SK-N-SH treated with all-trans-retinoic acid at 6 μM for 48 hours (cell line): ENCODE results near the gene UCP2.

Experiments used
- ATAC-seq: fragments of 200-7000 bp; cut with Tn5 transposase; 3 replicates; pipeline ENCODE4 v1.9.1; 2020; ENCODE audit warnings: mild to moderate bottlenecking, moderate library complexity
- ARNTL ChIP-seq: fragments of 450-650 bp; formaldehyde crosslinking; IDR thresholded peaks from 2 replicates; pipeline ENCODE4 v1.5.0; 2020; ENCODE audit warnings: low read depth, mild to moderate bottlenecking, moderate library complexity, borderline replicate concordance
- CREB5 ChIP-seq: fragments of 250-450 bp; sonication (Bioruptor Pico); IDR thresholded peaks from 2 replicates; pipeline ENCODE4 v1.5.1; 2020; ENCODE audit warnings: low read depth, mild to moderate bottlenecking, moderate library complexity
- CSRNP3 ChIP-seq: fragments of 250-450 bp; sonication (Bioruptor Pico); IDR thresholded peaks from 2 replicates; pipeline ENCODE4 v1.5.1; 2021; ENCODE audit warnings: mild to moderate bottlenecking, moderate library complexity
- ESRRG ChIP-seq: fragments of 250-450 bp; sonication (Bioruptor Pico); IDR thresholded peaks from 2 replicates; pipeline ENCODE4 v1.6.1; 2021; ENCODE audit warnings: mild to moderate bottlenecking
- GLIS3 ChIP-seq: fragments of 250-450 bp; sonication (Bioruptor Pico); IDR thresholded peaks from 2 replicates; pipeline ENCODE4 v1.5.0; 2020; ENCODE audit warnings: mild to moderate bottlenecking, moderate library complexity
- ISL1 ChIP-seq: fragments of 250-450 bp; sonication (Bioruptor Pico); IDR thresholded peaks from 2 replicates; pipeline ENCODE4 v2.1.2; 2022; ENCODE audit warnings: mild to moderate bottlenecking, moderate library complexity
- OSR1 ChIP-seq: fragments of 250-450 bp; sonication (Bioruptor Pico); IDR thresholded peaks from 2 replicates; pipeline ENCODE4 v1.8.0; 2022; ENCODE audit warnings: moderate library complexity, mild to moderate bottlenecking, inconsistent platforms
- PATZ1 ChIP-seq: fragments of 250-450 bp; sonication (Bioruptor Pico); IDR thresholded peaks from 2 replicates; pipeline ENCODE4 v1.8.0; 2020; ENCODE audit warnings: mild to moderate bottlenecking, moderate library complexity, borderline replicate concordance
- SNAI2 ChIP-seq: fragments of 250-450 bp; sonication (Bioruptor Pico); IDR thresholded peaks from 2 replicates; pipeline ENCODE4 v1.5.0; 2020; ENCODE audit warnings: mild to moderate bottlenecking, moderate library complexity
- TCF4 ChIP-seq: fragments of 250-450 bp; sonication (Bioruptor Pico); IDR thresholded peaks from 2 replicates; pipeline ENCODE4 v1.8.0; 2021; ENCODE audit warnings: mild to moderate bottlenecking, moderate library complexity, borderline replicate concordance
- TOX ChIP-seq: fragments of 250-450 bp; sonication (Bioruptor Pico); IDR thresholded peaks from 2 replicates; pipeline ENCODE4 v1.8.0; 2021; ENCODE audit warnings: mild to moderate bottlenecking, moderate library complexity, borderline replicate concordance
- ZFP3 ChIP-seq: fragments of 250-450 bp; sonication (Bioruptor Pico); IDR thresholded peaks from 2 replicates; pipeline ENCODE4 v1.5.0; 2020; ENCODE audit warnings: mild to moderate bottlenecking, moderate library complexity
- ZFP30 ChIP-seq: fragments of 450-650 bp; formaldehyde crosslinking; IDR thresholded peaks from 2 replicates; pipeline ENCODE4 v1.5.0; 2022; ENCODE audit warnings: mild to moderate bottlenecking, moderate library complexity
- ZNF565 ChIP-seq: fragments of 450-650 bp; formaldehyde crosslinking; conservative IDR thresholded peaks from 2 replicates; pipeline ENCODE4 v1.5.0; 2020; ENCODE audit warnings: low read depth, mild to moderate bottlenecking, moderate library complexity
- ZNF70 ChIP-seq: fragments of 450-650 bp; formaldehyde crosslinking; IDR thresholded peaks from 2 replicates; pipeline ENCODE4 v1.5.0; 2020; ENCODE audit warnings: mild to moderate bottlenecking, moderate library complexity
- ZNF8 ChIP-seq: fragments of 450-650 bp; formaldehyde crosslinking; IDR thresholded peaks from 2 replicates; pipeline ENCODE4 v1.5.0; 2020; ENCODE audit warnings: mild to moderate bottlenecking, moderate library complexity
- TF ChIP-seq, protein P1 (sequence below): fragments of 250-450 bp; sonication (Bioruptor Pico); IDR thresholded peaks from 2 replicates; pipeline ENCODE4 v1.8.0; 2021; ENCODE audit warnings: low read depth, mild to moderate bottlenecking, moderate library complexity, borderline replicate concordance
- TF ChIP-seq, protein P2 (sequence below): fragments of 250-450 bp; sonication (Bioruptor Pico); IDR thresholded peaks from 2 replicates; pipeline ENCODE4 v1.5.0; 2020; ENCODE audit warnings: mild to moderate bottlenecking, moderate library complexity

The UCP2 gene

DNA sequence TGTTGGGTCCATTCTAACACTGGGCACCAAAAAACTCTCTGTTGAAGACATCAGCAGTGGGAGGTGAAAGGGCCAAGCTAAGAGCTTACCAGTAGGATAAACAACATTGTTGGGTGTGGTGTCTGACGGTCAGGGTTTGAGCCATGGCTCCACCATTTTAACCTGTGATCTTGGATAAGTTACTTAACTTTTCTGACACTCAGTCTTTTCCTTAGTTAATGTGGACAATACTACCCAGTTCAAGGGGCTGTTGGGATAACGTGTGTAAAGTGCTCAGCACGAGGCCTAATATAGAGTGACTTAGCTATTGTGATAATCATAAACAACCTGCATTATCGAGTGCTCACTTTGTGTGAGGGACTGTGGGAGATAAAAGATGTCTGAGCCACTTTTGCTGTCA, 20.2 kb upstream of the UCP2 start:
- no peak for ATAC-seq
- TF ChIP-seq ZFP3 (CRISPR knock-in tag) = no peak

GRCh38 chr11:74001822-74002286, 19.2 kb upstream of the UCP2 start:
- ATAC-seq = no peak

DNA sequence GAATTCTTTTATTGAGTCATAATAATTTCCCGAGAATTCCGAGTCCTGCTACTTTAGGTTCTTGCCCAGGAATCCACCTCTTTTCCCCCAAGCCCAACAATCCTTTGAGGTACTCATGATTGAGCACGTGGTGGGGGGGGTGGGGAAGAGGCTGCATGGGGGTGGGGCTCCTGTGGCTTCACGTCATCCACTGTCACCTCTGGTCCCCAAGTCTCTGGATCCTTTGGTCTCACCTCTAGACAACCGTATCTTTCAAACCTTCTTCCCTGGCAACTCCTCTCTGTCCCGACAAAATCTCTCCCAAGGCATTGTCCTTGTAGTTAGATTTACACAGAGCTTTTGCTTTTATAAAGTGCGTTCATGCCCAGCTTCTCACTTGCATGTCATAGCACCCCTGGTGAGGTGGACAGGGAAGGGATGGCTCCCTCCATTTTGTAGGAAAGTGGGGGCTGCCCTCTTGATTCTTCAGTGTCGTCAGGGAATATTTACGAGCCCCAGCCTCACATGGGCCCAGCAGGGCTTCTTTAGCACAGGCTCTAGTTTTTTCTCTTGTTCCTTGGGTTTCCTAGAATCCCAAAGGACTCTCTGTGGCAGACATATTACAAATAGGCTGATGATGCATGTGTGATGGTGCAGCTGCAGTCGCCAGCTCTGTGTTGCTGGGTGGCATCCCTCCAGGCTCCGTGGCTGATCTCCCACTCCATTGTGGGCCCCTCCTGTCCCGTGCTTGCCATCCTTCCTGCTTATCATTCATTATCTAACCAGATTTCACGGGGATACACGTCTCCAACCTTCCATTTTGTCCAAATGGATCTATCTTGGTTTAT, 17.9 kb upstream of the UCP2 start:
- TF ChIP-seq TCF4 (CRISPR knock-in tag) = no peak
- no peak for ATAC-seq

More at GRCh38 chr11:74001822-74002286, 19.2 kb upstream of the UCP2 start:
- TF ChIP-seq ARNTL (CRISPR knock-in tag) = no peak
- no peak for TF ChIP-seq TOX
- TF ChIP-seq ZNF70 (CRISPR knock-in tag) = no peak
- no peak for TF ChIP-seq TCF4 (CRISPR knock-in tag)
- TF ChIP-seq, protein P1, sequence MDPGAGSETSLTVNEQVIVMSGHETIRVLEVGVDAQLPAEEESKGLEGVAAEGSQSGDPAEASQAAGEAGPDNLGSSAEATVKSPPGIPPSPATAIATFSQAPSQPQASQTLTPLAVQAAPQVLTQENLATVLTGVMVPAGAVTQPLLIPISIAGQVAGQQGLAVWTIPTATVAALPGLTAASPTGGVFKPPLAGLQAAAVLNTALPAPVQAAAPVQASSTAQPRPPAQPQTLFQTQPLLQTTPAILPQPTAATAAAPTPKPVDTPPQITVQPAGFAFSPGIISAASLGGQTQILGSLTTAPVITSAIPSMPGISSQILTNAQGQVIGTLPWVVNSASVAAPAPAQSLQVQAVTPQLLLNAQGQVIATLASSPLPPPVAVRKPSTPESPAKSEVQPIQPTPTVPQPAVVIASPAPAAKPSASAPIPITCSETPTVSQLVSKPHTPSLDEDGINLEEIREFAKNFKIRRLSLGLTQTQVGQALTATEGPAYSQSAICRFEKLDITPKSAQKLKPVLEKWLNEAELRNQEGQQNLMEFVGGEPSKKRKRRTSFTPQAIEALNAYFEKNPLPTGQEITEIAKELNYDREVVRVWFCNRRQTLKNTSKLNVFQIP = no peak
- no peak for TF ChIP-seq PATZ1 (CRISPR knock-in tag)

DNA sequence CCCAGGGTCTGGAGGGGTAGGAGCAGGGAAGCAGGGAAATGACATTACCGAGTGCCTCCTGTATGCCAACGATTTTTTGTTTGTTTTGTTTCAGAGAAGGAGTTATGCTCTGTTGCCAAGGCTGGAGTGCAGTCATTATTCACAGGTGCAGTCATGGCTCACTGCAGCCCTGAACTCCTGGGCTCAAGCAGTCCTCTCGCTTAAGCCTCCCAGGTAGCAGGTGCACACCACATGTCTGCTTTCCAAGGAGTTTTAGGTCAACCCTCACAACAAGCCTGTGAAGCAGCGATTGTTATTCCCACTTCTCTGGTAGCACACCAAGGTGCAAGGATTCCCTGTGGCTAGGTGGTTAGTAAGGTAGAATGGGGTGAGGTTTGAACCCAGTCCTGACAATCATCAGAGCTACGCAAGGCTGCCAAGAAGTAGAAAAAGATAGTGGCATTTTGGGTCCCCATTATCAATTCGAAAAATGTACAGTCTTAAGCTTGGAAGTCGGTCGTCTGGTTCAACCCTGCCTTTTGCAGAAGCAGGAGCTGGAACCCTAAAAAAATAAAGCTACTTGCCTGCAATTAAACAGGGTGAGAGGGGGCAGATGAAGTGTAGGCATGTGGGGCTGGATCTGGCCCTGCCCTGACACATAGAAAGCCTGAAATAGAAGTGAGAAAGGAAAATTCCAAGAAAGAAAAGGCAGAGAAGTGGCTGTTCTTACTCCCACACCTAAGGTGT, 17.1 kb upstream of the UCP2 start:
- no peak for ATAC-seq
- TF ChIP-seq ZNF8 (CRISPR knock-in tag) (no peak), ISL1 (no peak), ESRRG (CRISPR knock-in tag) (no peak), PATZ1 (CRISPR knock-in tag) (no peak), ARNTL (CRISPR knock-in tag) (no peak), CREB5 (CRISPR knock-in tag) (no peak), ZNF565 (CRISPR knock-in tag) (no peak), OSR1 (no peak), GLIS3 (CRISPR knock-in tag) (no peak), TOX (no peak), CSRNP3 (CRISPR knock-in tag) (no peak), SNAI2 (CRISPR knock-in tag) (no peak), ZNF70 (CRISPR knock-in tag) (no peak), ZFP30 (CRISPR knock-in tag) (no peak)
- TF ChIP-seq, protein P1 = no peak
- TF ChIP-seq, protein P2, sequence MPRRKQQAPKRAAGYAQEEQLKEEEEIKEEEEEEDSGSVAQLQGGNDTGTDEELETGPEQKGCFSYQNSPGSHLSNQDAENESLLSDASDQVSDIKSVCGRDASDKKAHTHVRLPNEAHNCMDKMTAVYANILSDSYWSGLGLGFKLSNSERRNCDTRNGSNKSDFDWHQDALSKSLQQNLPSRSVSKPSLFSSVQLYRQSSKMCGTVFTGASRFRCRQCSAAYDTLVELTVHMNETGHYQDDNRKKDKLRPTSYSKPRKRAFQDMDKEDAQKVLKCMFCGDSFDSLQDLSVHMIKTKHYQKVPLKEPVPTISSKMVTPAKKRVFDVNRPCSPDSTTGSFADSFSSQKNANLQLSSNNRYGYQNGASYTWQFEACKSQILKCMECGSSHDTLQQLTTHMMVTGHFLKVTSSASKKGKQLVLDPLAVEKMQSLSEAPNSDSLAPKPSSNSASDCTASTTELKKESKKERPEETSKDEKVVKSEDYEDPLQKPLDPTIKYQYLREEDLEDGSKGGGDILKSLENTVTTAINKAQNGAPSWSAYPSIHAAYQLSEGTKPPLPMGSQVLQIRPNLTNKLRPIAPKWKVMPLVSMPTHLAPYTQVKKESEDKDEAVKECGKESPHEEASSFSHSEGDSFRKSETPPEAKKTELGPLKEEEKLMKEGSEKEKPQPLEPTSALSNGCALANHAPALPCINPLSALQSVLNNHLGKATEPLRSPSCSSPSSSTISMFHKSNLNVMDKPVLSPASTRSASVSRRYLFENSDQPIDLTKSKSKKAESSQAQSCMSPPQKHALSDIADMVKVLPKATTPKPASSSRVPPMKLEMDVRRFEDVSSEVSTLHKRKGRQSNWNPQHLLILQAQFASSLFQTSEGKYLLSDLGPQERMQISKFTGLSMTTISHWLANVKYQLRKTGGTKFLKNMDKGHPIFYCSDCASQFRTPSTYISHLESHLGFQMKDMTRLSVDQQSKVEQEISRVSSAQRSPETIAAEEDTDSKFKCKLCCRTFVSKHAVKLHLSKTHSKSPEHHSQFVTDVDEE (CRISPR knock-in tag) = no peak
- TF ChIP-seq, all 23 proteins: peak for 0
